IPS-18a (cell line): Measurements from ENCODE around the gene IL12RB2.
"Not testable (repeated sequence)": the region's sequence is repeated elsewhere in the genome, so short reads cannot be mapped to it uniquely, and the experiment has no call there.

Experiments used
- H3K27ac ChIP-seq: one replicate; pipeline ENCODE4 v1.5.1; 2013; ENCODE audit warnings: low read length
- H3K27me3 ChIP-seq: one replicate; pipeline ENCODE4 v1.6.1; 2013; ENCODE audit warnings: mild to moderate bottlenecking, low read length; ENCODE audit not compliant: control insufficient read depth, insufficient read depth
- H3K36me3 ChIP-seq: one replicate; pipeline ENCODE4 v1.6.1; 2013; ENCODE audit warnings: low read depth, low read length; ENCODE audit not compliant: control insufficient read depth
- H3K4me1 ChIP-seq: one replicate; pipeline ENCODE4 v1.6.1; 2013; ENCODE audit warnings: low read depth, low read length; ENCODE audit not compliant: control insufficient read depth
- H3K4me3 ChIP-seq: one replicate; pipeline ENCODE4 v1.5.1; 2013; ENCODE audit warnings: low read length
- H3K9ac ChIP-seq: one replicate; pipeline ENCODE4 v1.6.1; 2013; ENCODE audit warnings: mild to moderate bottlenecking, low read length, moderate library complexity
- H3K9me3 ChIP-seq: one replicate; pipeline ENCODE4 v1.6.1; 2013; ENCODE audit warnings: low read depth, low read length; ENCODE audit not compliant: control insufficient read depth

IL12RB2 gene

DNA sequence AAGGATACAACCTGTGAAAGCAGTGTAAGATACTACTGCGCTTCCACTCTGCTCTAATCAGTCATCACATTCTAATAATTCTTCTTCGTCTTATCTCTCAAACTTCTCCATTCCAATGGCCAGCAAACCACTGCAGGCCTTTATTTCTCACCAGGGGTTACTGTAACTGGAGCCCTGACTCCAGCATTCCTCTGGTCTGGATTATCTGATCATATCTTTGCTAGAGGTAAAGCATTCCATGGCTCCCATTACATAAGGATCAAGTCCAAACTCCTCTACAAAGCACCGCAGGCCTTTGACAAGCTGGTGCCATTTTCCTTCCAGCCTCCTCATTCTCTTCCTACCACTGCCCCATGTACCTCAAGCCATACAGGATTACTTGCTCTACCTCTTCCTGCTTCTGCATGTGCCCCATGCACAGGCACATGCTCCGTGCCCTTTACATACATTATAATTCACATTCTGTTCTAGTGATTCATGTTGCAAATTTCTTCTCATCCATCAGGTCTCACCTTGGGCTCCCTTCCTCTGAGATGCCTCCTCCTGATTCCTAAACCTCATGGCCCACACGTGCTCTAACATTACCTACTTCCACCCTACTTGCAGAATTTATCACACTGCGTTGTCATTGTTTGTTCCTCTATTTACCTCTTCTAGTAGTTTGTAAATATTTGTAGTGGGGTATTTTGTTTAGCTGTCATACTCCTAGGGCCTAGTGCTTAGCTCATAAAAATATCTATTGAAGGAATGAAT lies 131.8 kb downstream of the IL12RB2 start:
- no peak overlapping the region for H3K4me3 ChIP-seq

DNA sequence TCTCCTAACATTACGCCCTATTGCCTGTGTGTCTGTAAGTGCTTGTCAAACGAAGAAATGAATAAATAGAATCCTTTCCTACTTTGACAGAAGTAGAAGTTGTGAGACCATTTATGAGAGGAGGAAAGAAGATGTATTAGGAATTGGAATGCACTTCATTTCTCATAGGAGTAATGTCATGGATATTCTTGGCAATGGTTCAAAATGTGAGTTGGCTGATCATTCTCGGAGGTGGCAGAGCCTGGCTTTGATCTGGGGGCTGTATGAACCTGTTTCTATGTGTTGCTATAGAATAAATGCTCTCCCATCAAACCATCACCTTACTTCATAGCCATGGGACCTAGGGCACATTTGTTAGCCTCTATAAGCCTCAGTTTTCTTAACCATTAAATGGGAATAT lies 132.7 kb downstream of the IL12RB2 start:
- H3K27ac ChIP-seq: no peak overlapping the region
- no peaks in the 10 kb centered on the region for H3K36me3 ChIP-seq
- H3K4me1 ChIP-seq: no peaks in the 10 kb centered on the region
- no peak overlapping the region for H3K9ac ChIP-seq
- no peaks in the 10 kb centered on the region for H3K9me3 ChIP-seq
- no peaks in the 10 kb centered on the region for H3K27me3 ChIP-seq
- no peak overlapping the region for H3K4me3 ChIP-seq

More for the DNA sequence above, 131.8 kb downstream of the IL12RB2 start:
- H3K9me3 ChIP-seq: no peaks in the 10 kb centered on the region
- H3K36me3 ChIP-seq: no peaks in the 10 kb centered on the region
- H3K27me3 ChIP-seq: no peaks in the 10 kb centered on the region
- H3K9ac ChIP-seq: no peak overlapping the region
- H3K27ac ChIP-seq: no peak overlapping the region
- H3K4me1 ChIP-seq: no peaks in the 10 kb centered on the region

DNA sequence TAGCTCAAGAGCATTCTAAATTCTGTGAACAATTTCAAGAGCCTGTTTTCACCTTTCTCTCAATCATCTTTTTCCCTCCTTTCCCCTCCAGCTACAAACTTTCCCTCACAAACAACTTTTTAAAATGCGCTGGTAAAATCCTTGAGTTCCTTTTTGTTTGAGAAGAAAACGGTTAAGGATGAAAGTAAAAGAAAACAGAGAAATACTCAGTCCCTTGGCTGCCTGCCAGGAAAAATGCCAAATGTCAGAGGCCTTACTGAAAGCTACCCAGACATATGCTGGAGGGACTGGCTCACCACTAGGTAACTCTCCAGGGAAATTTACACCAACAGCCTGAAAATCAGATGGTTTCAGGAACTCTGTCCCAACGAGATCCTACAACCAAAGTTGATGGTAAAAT lies 133.5 kb downstream of the IL12RB2 start:
- Histone ChIP-seq H3K27ac (no peak overlapping the region), H3K9ac (no peak overlapping the region)

DNA sequence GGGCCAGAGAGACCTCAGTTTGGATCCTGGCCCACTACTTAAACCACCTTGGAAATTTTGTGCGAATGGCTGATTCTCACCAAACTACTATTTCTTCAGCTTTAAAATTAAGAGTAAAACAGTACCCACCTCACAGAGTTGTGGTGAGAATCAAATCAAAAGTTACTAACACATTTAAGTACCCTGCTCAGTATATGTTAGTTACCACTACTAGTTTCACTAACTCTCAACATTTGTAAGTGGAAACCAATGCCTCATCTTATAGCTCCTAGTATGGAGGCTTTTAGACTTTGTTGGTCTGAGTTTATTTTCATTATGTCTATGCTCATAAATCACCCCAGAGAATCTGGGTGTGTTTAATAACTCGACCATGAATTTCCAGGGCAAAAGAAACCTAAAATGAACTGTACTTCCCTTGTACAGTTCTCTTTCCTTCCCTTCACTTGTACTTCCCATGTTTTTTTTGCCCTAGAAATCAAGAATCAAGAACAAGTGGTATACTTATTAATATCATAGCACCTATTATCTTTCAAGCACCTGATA lies 134.1 kb downstream of the IL12RB2 start:
- no peaks in the 10 kb centered on the region for H3K9me3 ChIP-seq
- no peak overlapping the region for H3K27ac ChIP-seq

More for the DNA sequence above, 133.5 kb downstream of the IL12RB2 start:
- Histone ChIP-seq H3K36me3 (no peaks in the 10 kb centered on the region), H3K4me1 (no peaks in the 10 kb centered on the region), H3K4me3 (no peak overlapping the region), H3K27me3 (no peaks in the 10 kb centered on the region), H3K9me3 (no peaks in the 10 kb centered on the region)

DNA sequence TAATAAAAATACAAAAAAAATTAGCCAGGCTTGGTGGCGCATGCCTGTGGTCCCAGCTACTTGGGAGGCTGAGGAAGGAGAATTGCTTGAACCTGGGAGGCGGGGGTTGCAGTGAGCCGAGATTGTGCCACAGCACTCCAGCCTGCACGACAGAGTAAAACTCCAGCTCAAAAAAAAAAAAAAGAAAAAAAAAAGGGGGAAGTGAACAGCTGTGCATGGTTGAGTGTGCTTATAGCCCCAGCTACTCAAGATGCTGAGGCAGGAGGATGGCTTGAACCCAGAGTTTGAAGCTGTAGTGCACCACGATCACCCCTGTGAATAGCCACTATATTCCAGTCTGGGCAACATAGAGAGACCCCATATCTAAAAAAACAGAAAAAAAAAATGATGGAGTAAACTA lies 138.3 kb downstream of the IL12RB2 start:
- not testable (repeated sequence) for H3K4me3 ChIP-seq, H3K27ac ChIP-seq, H3K9ac ChIP-seq, H3K27me3 ChIP-seq, H3K9me3 ChIP-seq, H3K4me1 ChIP-seq, H3K36me3 ChIP-seq

More for the DNA sequence above, 134.1 kb downstream of the IL12RB2 start:
- H3K4me1 ChIP-seq: no peaks in the 10 kb centered on the region
- H3K9ac ChIP-seq: no peak overlapping the region
- no peak overlapping the region for H3K4me3 ChIP-seq
- no peaks in the 10 kb centered on the region for H3K36me3 ChIP-seq
- H3K27me3 ChIP-seq: no peaks in the 10 kb centered on the region
